WTC11 (cell line): ENCODE measurements around the gene SURF1. TPM values are rescaled to one million over a fixed set of nuclear protein-coding genes. Genes with fewer than 3 reads are reported as not detected.

ENCODE experiments used
- ATAC-seq: fragments of 200-7000 bp; cut with Tn5 transposase; 2 replicates; pipeline ENCODE4 v1.10.0; 2021; ENCODE audit warnings: mild to moderate bottlenecking, moderate library complexity
- CTCF ChIA-PET: fragments of 300-600 bp; sonication (Branson Sonifier 250); formaldehyde crosslinking; loops from one replicate; lab custom pipeline; 2021; ENCODE audit warnings: antibody characterized with exemption; lab: Charles Lee
- POLR2A ChIA-PET: fragments of 350-600 bp; sonication (Branson Sonifier 250); formaldehyde crosslinking; loops from one replicate; lab custom pipeline; 2021; ENCODE audit warnings: antibody characterized with exemption; lab: Charles Lee
- DNase-seq: peaks from one replicate; pipeline ENCODE4 v3.0.0; 2021; ENCODE audit warnings: low spot score
- H3K27ac Mint-ChIP-seq: 2 replicates; pipeline ENCODE4 v1.8.0; 2021; ENCODE audit warnings: mixed read lengths
- H3K27me3 Mint-ChIP-seq: 2 replicates; pipeline ENCODE4 v1.8.0; 2021; ENCODE audit warnings: low read depth, mild to moderate bottlenecking, moderate library complexity, mixed read lengths
- H3K36me3 Mint-ChIP-seq: 2 replicates; pipeline ENCODE4 v1.8.0; 2021; ENCODE audit warnings: mixed read lengths
- H3K4me1 Mint-ChIP-seq: 2 replicates; pipeline ENCODE4 v1.8.0; 2022; ENCODE audit warnings: mixed read lengths
- H3K4me3 Mint-ChIP-seq: 2 replicates; pipeline ENCODE4 v1.8.0; 2021; ENCODE audit warnings: mild to moderate bottlenecking, moderate library complexity, mixed read lengths
- H3K9me3 Mint-ChIP-seq: 2 replicates; pipeline ENCODE4 v1.8.0; 2021; ENCODE audit warnings: mixed read lengths
- AFF4 ChIP-seq: sonication (generic); formaldehyde crosslinking; IDR thresholded peaks from 2 replicates; pipeline ENCODE4 v1.8.1; 2023; ENCODE audit warnings: mild to moderate bottlenecking, missing genetic modification reagents, borderline replicate concordance
- ATF1 ChIP-seq: sonication (generic); formaldehyde crosslinking; IDR thresholded peaks from 2 replicates; pipeline ENCODE4 v1.8.1; 2023; ENCODE audit warnings: mild to moderate bottlenecking, moderate library complexity, missing genetic modification reagents
- CTCF ChIP-seq: fragments of 200-600 bp; IDR thresholded peaks from 2 replicates; pipeline ENCODE4 v1.8.0; 2022; ENCODE audit warnings: antibody characterized with exemption
- FOXJ3 ChIP-seq: sonication (generic); formaldehyde crosslinking; IDR thresholded peaks from 2 replicates; pipeline ENCODE4 v1.9.0; 2021; ENCODE audit warnings: missing genetic modification reagents, mild to moderate bottlenecking, borderline replicate concordance
- HMGA2 ChIP-seq: fragments of 250-450 bp; sonication (Bioruptor Pico); IDR thresholded peaks from 2 replicates; pipeline ENCODE4 v1.4.0; 2021; ENCODE audit warnings: mild to moderate bottlenecking, moderate library complexity
- HMGXB4 ChIP-seq: sonication (generic); formaldehyde crosslinking; IDR thresholded peaks from 2 replicates; pipeline ENCODE4 v1.8.1; 2023; ENCODE audit warnings: mild to moderate bottlenecking, moderate library complexity, missing genetic modification reagents
- IRF1 ChIP-seq: sonication (generic); formaldehyde crosslinking; IDR thresholded peaks from 2 replicates; pipeline ENCODE4 v1.8.0; 2023; ENCODE audit warnings: missing genetic modification reagents
- IRF2 ChIP-seq: sonication (generic); formaldehyde crosslinking; IDR thresholded peaks from 2 replicates; pipeline ENCODE4 v1.8.0; 2022; ENCODE audit warnings: low read depth, missing genetic modification reagents, borderline replicate concordance
- MAX ChIP-seq: sonication (generic); formaldehyde crosslinking; IDR thresholded peaks from 2 replicates; pipeline ENCODE4 v1.8.0; 2022; ENCODE audit warnings: mild to moderate bottlenecking, missing genetic modification reagents
- NR3C1 ChIP-seq: sonication (generic); formaldehyde crosslinking; conservative IDR thresholded peaks from 2 replicates; pipeline ENCODE4 v1.8.1; 2023; ENCODE audit warnings: low read depth, mild to moderate bottlenecking, missing genetic modification reagents
- RELA ChIP-seq: sonication (generic); formaldehyde crosslinking; IDR thresholded peaks from 2 replicates; pipeline ENCODE4 v1.8.1; 2022; ENCODE audit warnings: missing genetic modification reagents, mild to moderate bottlenecking, borderline replicate concordance
- SOX15 ChIP-seq: fragments of 250-450 bp; sonication (Bioruptor Pico); IDR thresholded peaks from 2 replicates; pipeline ENCODE4 v1.9.0; 2021; ENCODE audit warnings: mild to moderate bottlenecking
- SP1 ChIP-seq: sonication (generic); formaldehyde crosslinking; conservative IDR thresholded peaks from 2 replicates; pipeline ENCODE4 v1.8.1; 2022; ENCODE audit warnings: missing genetic modification reagents
- STAT6 ChIP-seq: sonication (generic); formaldehyde crosslinking; conservative IDR thresholded peaks from 2 replicates; pipeline ENCODE4 v1.8.1; 2023; ENCODE audit warnings: mild to moderate bottlenecking, low read depth, missing genetic modification reagents, moderate library complexity
- TP53 ChIP-seq: sonication (generic); formaldehyde crosslinking; IDR thresholded peaks from 2 replicates; pipeline ENCODE4 v1.8.1; 2023; ENCODE audit warnings: mild to moderate bottlenecking, missing genetic modification reagents
- ZBTB21 ChIP-seq: sonication (generic); formaldehyde crosslinking; IDR thresholded peaks from 2 replicates; pipeline ENCODE4 v1.8.1; 2023; ENCODE audit warnings: mild to moderate bottlenecking, missing genetic modification reagents, borderline replicate concordance
- ZNF232 ChIP-seq: sonication (generic); formaldehyde crosslinking; IDR thresholded peaks from 2 replicates; pipeline ENCODE4 v1.8.0; 2022; ENCODE audit warnings: mild to moderate bottlenecking, missing genetic modification reagents
- ZNF317 ChIP-seq: sonication (generic); formaldehyde crosslinking; IDR thresholded peaks from 2 replicates; pipeline ENCODE4 v1.8.1; 2023; ENCODE audit warnings: low read depth, mild to moderate bottlenecking, moderate library complexity, missing genetic modification reagents, borderline replicate concordance
- total RNA-seq: library from RNA; stranded (reverse); gene quantifications from 3 replicates; pipeline ENCODE4 v1.2.3, GENCODE V29; 2021

SURF1 gene
- total RNA-seq, 1 experiment from 2014 or later: 33.3 TPM

- Mint-ChIP-seq H3K36me3 (no peaks in the 10 kb centered on the region), H3K9me3 (no peaks in the 10 kb centered on the region)
- peak; percentile 90 for ATAC-seq
Observed at GRCh38 chr9:133396952-133397351, 40.7 kb upstream of the SURF1 start.

GRCh38 chr9:133394687-133395271 is 38.5 kb upstream of the SURF1 start:
- H3K4me1 Mint-ChIP-seq: no peaks in the 10 kb centered on the region
- no peak overlapping the region for H3K27ac Mint-ChIP-seq
- H3K36me3 Mint-ChIP-seq: peaks cover 5% of the 10 kb centered on the region
- peaks cover 17% of the 10 kb centered on the region for H3K27me3 Mint-ChIP-seq
- H3K9me3 Mint-ChIP-seq: peaks cover 14% of the 10 kb centered on the region
- DNase-seq (peak; percentile 24), ATAC-seq (no peak)
- H3K4me3 Mint-ChIP-seq: no peak overlapping the region
- ChIA-PET CTCF (interaction anchor here (0.6 to 3.6 kb wide), 12 partner anchors 9 to 224 kb away, joined by 3 to 13 read pairs (median 4); partner anchors contain the start of gene CACFD1), POLR2A (no interaction called here)
- TF ChIP-seq TP53 (CRISPR knock-in tag): no peak
- TF ChIP-seq STAT6: no peak
- no peak for TF ChIP-seq NR3C1
- TF ChIP-seq ZBTB21 (CRISPR knock-in tag): no peak
- TF ChIP-seq IRF1 (CRISPR knock-in tag): no peak
- TF ChIP-seq SP1: no peak
- no peak for TF ChIP-seq HMGA2
- TF ChIP-seq CTCF: no peak
- TF ChIP-seq RELA (CRISPR knock-in tag): no peak
- TF ChIP-seq SOX15 (CRISPR knock-in tag): no peak
- TF ChIP-seq HMGXB4 (CRISPR knock-in tag): no peak
- TF ChIP-seq ZNF232 (CRISPR knock-in tag): no peak
- no peak for TF ChIP-seq FOXJ3 (CRISPR knock-in tag)
- TF ChIP-seq AFF4 (CRISPR knock-in tag): no peak
- TF ChIP-seq IRF2 (CRISPR knock-in tag): no peak
- TF ChIP-seq ZNF317 (CRISPR knock-in tag): no peak

More at GRCh38 chr9:133396952-133397351, 40.7 kb upstream of the SURF1 start:
- peak; percentile 82 for DNase-seq
- TF ChIP-seq CTCF: peak; percentile 24; the same call in 1 of the 2 replicates
- peak; percentile 31; the same call in 1 of the 2 replicates for TF ChIP-seq MAX
- TF ChIP-seq ATF1 (CRISPR knock-in tag): no peak
- POLR2A ChIA-PET: no interaction called here
- peaks cover 6% of the 10 kb centered on the region for H3K27me3 Mint-ChIP-seq
- H3K4me1 Mint-ChIP-seq: no peaks in the 10 kb centered on the region
- H3K27ac Mint-ChIP-seq: no peak overlapping the region
- no peak overlapping the region for H3K4me3 Mint-ChIP-seq
- CTCF ChIA-PET: interaction anchor here (0.5 to 3.6 kb wide), 5 partner anchors 11 to 268 kb away, joined by 3 to 13 read pairs (median 5); partner anchors contain the start of genes ADAMTS13 and REXO4
